C4-2B (cell line): ENCODE results near the gene RPS6KL1.

Experiments
- CTCF ChIP-seq: fragments of 450-650 bp; conservative IDR thresholded peaks from 2 replicates; pipeline ENCODE4 v1.5.1; 2017; ENCODE audit warnings: mild to moderate bottlenecking
- ZFX ChIP-seq: fragments of 450-650 bp; IDR thresholded peaks from 2 replicates; pipeline ENCODE4 v1.6.1; 2017

- TF ChIP-seq CTCF (no peak), ZFX (no peak)
These were observed 13.6 kb downstream of the RPS6KL1 start for GRCh38 chr14:74909501-74909900.
